Astrocyte (in vitro differentiated cells and primary cell): Measurements from ENCODE around the gene FBXL16. TPM values are rescaled to one million over a fixed set of nuclear protein-coding genes. Genes with fewer than 3 reads are reported as not detected.

ENCODE experiments used
- DNase-seq: peaks from one replicate; pipeline ENCODE4 v3.0.0-alpha.2; 2010; ENCODE audit warnings: low read depth
- FAIRE-seq: peaks from 2 replicates; lab custom pipeline; 2011; peaks lifted over from hg19 to GRCh38; lab: Jason Lieb, UNC
- H2AFZ ChIP-seq: 2 replicates; pipeline ENCODE4 v1.6.0; 2012; ENCODE audit warnings: low read depth, low read length, inconsistent platforms
- H3K27ac ChIP-seq: 2 replicates; pipeline ENCODE4 v1.5.1; 2011; ENCODE audit warnings: low read depth, low read length, inconsistent platforms
- H3K27me3 ChIP-seq: 2 replicates; pipeline ENCODE4 v1.6.0; 2011; ENCODE audit warnings: low read length, inconsistent platforms; ENCODE audit not compliant: insufficient read depth
- H3K36me3 ChIP-seq: 2 replicates; pipeline ENCODE4 v1.5.1; 2011; ENCODE audit warnings: low read length, inconsistent platforms; ENCODE audit not compliant: insufficient read depth
- H3K4me1 ChIP-seq: 2 replicates; pipeline ENCODE4 v1.5.1; 2011; ENCODE audit warnings: low read length, inconsistent platforms; ENCODE audit not compliant: insufficient read depth
- H3K4me2 ChIP-seq: 2 replicates; pipeline ENCODE4 v1.6.0; 2012; ENCODE audit warnings: low read length, inconsistent platforms
- H3K4me3 ChIP-seq: 2 replicates; pipeline ENCODE4 v1.5.1; 2011; ENCODE audit warnings: low read depth, mild to moderate bottlenecking, low read length, inconsistent platforms; ENCODE audit not compliant: insufficient read depth
- H3K79me2 ChIP-seq: 2 replicates; pipeline ENCODE4 v1.6.0; 2012; ENCODE audit warnings: mild to moderate bottlenecking, low read length, inconsistent platforms; ENCODE audit not compliant: insufficient read depth
- H3K9ac ChIP-seq: 2 replicates; pipeline ENCODE4 v1.6.0; 2012; ENCODE audit warnings: mild to moderate bottlenecking, low read length, inconsistent platforms
- H3K9me3 ChIP-seq: 2 replicates; pipeline ENCODE4 v1.5.1; 2012; ENCODE audit warnings: low read depth, mild to moderate bottlenecking, low read length, inconsistent platforms; ENCODE audit not compliant: insufficient read depth
- H4K20me1 ChIP-seq: 2 replicates; pipeline ENCODE4 v1.6.0; 2012; ENCODE audit warnings: low read length, inconsistent platforms; ENCODE audit not compliant: insufficient read depth
- H3K27ac Mint-ChIP-seq: one replicate; pipeline ENCODE4 v1.8.0; 2021; ENCODE audit warnings: mild to moderate bottlenecking, mixed read lengths; ENCODE audit not compliant: unreplicated experiment
- H3K27me3 Mint-ChIP-seq: one replicate; pipeline ENCODE4 v1.8.0; 2021; ENCODE audit warnings: low read depth, mixed read lengths; ENCODE audit not compliant: unreplicated experiment
- H3K36me3 Mint-ChIP-seq: one replicate; pipeline ENCODE4 v1.8.0; 2021; ENCODE audit warnings: low read depth, mixed read lengths; ENCODE audit not compliant: unreplicated experiment
- H3K4me1 Mint-ChIP-seq: one replicate; pipeline ENCODE4 v1.8.0; 2021; ENCODE audit warnings: low read depth, mixed read lengths; ENCODE audit not compliant: unreplicated experiment
- H3K4me3 Mint-ChIP-seq: one replicate; pipeline ENCODE4 v1.8.0; 2021; ENCODE audit warnings: mild to moderate bottlenecking, moderate library complexity, mixed read lengths; ENCODE audit not compliant: unreplicated experiment
- H3K9me3 Mint-ChIP-seq: one replicate; pipeline ENCODE4 v1.8.0; 2021; ENCODE audit warnings: mild to moderate bottlenecking, mixed read lengths; ENCODE audit not compliant: unreplicated experiment
- CTCF ChIP-seq: IDR thresholded peaks from 2 replicates; pipeline ENCODE4 v1.5.1; 2011; ENCODE audit warnings: low read depth, mild to moderate bottlenecking, inconsistent platforms, low read length, moderate library complexity; ENCODE audit not compliant: insufficient read depth
- EZH2 ChIP-seq: IDR thresholded peaks from 2 replicates; pipeline ENCODE4 v1.6.1; 2012; ENCODE audit warnings: mild to moderate bottlenecking, low read length, inconsistent platforms; ENCODE audit not compliant: insufficient read depth
- total RNA-seq: library from RNA; stranded (reverse); gene quantifications from 2 replicates; pipeline ENCODE4 v1.2.1, GENCODE V29; 2021

The FBXL16 gene
- total RNA-seq, 1 donor from 2014 or later, result 5.2 TPM

DNA sequence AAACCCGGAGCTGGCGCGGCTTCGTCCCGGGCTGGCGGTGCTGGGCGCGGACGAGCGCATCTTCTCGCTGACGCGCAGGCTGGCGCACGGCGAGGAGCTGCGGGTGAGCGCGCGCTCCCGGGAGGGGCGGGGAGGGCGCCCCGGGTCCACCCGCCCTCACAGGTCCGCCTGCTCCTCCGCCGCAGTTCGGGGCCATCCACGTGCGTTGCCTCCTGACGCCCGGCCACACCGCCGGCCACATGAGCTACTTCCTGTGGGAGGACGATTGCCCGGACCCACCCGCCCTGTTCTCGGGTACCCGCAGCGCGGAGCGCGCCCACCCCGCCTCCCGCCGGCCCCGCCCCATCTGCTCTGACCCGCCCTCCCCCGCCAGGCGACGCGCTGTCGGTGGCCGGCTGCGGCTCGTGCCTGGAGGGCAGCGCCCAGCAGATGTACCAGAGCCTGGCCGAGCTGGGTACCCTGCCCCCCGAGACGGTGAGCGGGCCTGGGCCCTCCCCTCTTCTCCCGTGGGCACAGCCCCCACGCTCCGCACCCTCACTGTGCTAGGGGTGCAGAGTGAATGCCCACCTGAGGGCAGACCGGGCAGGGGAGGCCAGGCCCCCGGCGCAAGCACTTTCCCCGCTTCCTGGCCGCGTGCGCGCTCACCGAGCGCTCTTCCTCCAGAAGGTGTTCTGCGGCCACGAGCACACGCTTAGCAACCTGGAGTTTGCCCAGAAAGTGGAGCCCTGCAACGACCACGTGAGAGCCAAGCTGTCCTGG lies 22.7 kb upstream of the FBXL16 start:
- peaks cover 5% of the 10 kb centered on the region for H3K36me3 Mint-ChIP-seq
- Histone ChIP-seq H3K9me3 (no peaks in the 10 kb centered on the region), H3K36me3 (no peaks in the 10 kb centered on the region), H3K4me2 (peak overlapping the region; percentile 94), H3K79me2 (no peaks in the 10 kb centered on the region), H3K27me3 (no peaks in the 10 kb centered on the region), H3K9ac (peak overlapping the region; percentile 35), H2AFZ (peak overlapping the region; percentile 47), H3K4me1 (peaks cover 12% of the 10 kb centered on the region), H3K4me3 (peak overlapping the region; percentile 28), H4K20me1 (peaks cover 3% of the 10 kb centered on the region), H3K27ac (no peak overlapping the region)
- H3K4me1 Mint-ChIP-seq, result no peaks in the 10 kb centered on the region
- FAIRE-seq (no peak), DNase-seq (peak; percentile 63)
- H3K4me3 Mint-ChIP-seq, result peak overlapping the region; percentile 57
- no peaks in the 10 kb centered on the region for H3K27me3 Mint-ChIP-seq
- TF ChIP-seq CTCF (no peak), EZH2 (no peak)
- H3K27ac Mint-ChIP-seq, result no peak overlapping the region
- no peaks in the 10 kb centered on the region for H3K9me3 Mint-ChIP-seq

DNA sequence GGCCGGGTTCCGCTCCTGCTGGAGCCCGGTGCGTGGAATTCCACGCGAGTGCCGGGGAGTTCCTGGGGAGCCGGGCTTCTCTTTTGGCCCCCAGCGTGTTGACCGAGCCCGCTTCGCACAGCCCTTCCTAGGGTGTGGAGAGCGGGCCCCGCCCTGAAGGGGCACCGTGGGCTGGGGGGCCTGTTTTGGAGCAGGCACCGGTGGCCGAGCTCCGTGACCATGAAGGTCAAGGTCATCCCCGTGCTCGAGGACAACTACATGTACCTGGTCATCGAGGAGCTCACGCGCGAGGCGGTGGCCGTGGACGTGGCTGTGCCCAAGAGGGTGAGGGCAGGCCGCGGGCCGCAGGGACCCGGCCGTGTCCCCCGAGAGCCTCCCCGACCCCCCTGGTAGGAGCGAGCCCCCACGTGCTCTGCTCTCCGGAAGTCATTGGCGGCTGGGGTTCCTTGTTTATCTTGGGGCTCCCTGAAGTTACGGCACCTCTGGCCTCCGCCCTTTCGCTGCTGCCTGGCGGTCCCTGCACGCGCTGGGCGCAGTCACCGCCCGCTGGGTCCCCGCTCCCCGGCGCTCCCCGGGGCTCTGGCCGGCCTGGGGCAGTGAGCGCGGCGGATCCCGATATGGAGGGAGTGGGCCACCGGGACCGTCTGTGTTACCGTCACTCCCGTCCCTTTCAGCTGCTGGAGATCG lies 21.8 kb upstream of the FBXL16 start:
- H3K9me3 ChIP-seq, result no peaks in the 10 kb centered on the region
- H4K20me1 ChIP-seq, result peaks cover 8% of the 10 kb centered on the region
- Mint-ChIP-seq H3K27ac (no peak overlapping the region), H3K9me3 (no peaks in the 10 kb centered on the region), H3K36me3 (no peaks in the 10 kb centered on the region), H3K4me3 (peak overlapping the region; percentile 27), H3K4me1 (no peaks in the 10 kb centered on the region), H3K27me3 (no peaks in the 10 kb centered on the region)
- no peaks in the 10 kb centered on the region for H3K79me2 ChIP-seq
- H3K9ac ChIP-seq, result peak overlapping the region; percentile 73
- TF ChIP-seq CTCF (no peak), EZH2 (no peak)
- no peak overlapping the region for H2AFZ ChIP-seq
- peak overlapping the region; percentile 61 for H3K4me3 ChIP-seq
- H3K27me3 ChIP-seq, result no peaks in the 10 kb centered on the region
- H3K4me2 ChIP-seq, result peak overlapping the region; percentile 94
- peaks cover 12% of the 10 kb centered on the region for H3K4me1 ChIP-seq
- H3K36me3 ChIP-seq, result no peaks in the 10 kb centered on the region
- H3K27ac ChIP-seq, result no peak overlapping the region
- DNase-seq, result no peak
- no peak for FAIRE-seq
